Measurements from ENCODE around the gene ATP6V0B. TPM values are rescaled to one million over a fixed set of nuclear protein-coding genes. Genes with fewer than 3 reads are reported as not detected.

The ATP6V0B gene
- 129 and 147 TPM in 2 replicates for total RNA-seq

GRCh38 chr1:43974443-43975248, at the start of gene ATP6V0B:
Gene ATP6V0B, plus strand, starts transcription at chr1:43974960. Its CDS starts 81 bp downstream, at chr1:43975041.

GRCh38 chr1:43933386-43934100, 41.2 kb upstream of the ATP6V0B start, which contains the start of gene ARTN:
Gene ARTN, plus strand, starts transcription at chr1:43933801. Its CDS starts 1,856 bp downstream, at chr1:43935657.

GRCh38 chr1:43946236-43947060, 28.3 kb upstream of the ATP6V0B start, which contains the start of gene IPO13:
Gene IPO13, plus strand, starts transcription at chr1:43946950. Its CDS starts 651 bp downstream, at chr1:43947601.

GRCh38 chr1:43969746-43970466, 4.9 kb upstream of the ATP6V0B start, which contains the start of gene DPH2:
Gene DPH2, plus strand, starts transcription at chr1:43970010. Its CDS starts 166 bp downstream, at chr1:43970176.

GRCh38 chr1:43978551-43979260, 3.9 kb downstream of the ATP6V0B start, which contains the start of gene B4GALT2:
Gene B4GALT2, plus strand, starts transcription at chr1:43979210. Its CDS starts 1,951 bp downstream, at chr1:43981161.

GRCh38 chr1:43991476-43992231, 16.9 kb downstream of the ATP6V0B start, which contains the start of gene CCDC24:
Gene CCDC24, plus strand, starts transcription at chr1:43991599. Its CDS starts 280 bp downstream, at chr1:43991879.

Other genes starting within 250 kb of the ATP6V0B start
- 0.05 TPM in 1 of 2 replicates, not detected in the other for gene ARTN, start 41.2 kb upstream of the ATP6V0B start, total RNA-seq
- gene IPO13, start 28.0 kb upstream of the ATP6V0B start, total RNA-seq = 15.9 and 18.8 TPM in 2 replicates
- 34.6 and 49.1 TPM in 2 replicates for gene DPH2, start 5.0 kb upstream of the ATP6V0B start, total RNA-seq
- 92.8 and 105 TPM in 2 replicates for gene B4GALT2, start 4.2 kb downstream of the ATP6V0B start, total RNA-seq
- 0.80 and 0.89 TPM in 2 replicates for gene CCDC24, start 16.6 kb downstream of the ATP6V0B start, total RNA-seq
- gene SLC6A9, start 56.5 kb downstream of the ATP6V0B start, total RNA-seq = 0.07 and 5.6 TPM in 2 replicates
- not detected in 2 replicates for gene KLF17, start 143.9 kb downstream of the ATP6V0B start, total RNA-seq
- not detected in 2 replicates for gene KLF18, start 166.7 kb downstream of the ATP6V0B start, total RNA-seq
- gene DMAP1, start 238.5 kb downstream of the ATP6V0B start, total RNA-seq = 34.8 and 40.1 TPM in 2 replicates